GM12801 (cell line): ENCODE measurements around the gene HNRNPUL2.

Experiments used
- CTCF ChIP-seq: IDR thresholded peaks from one replicate; pipeline ENCODE4 v1.5.1; 2011; ENCODE audit warnings: control low read depth; ENCODE audit not compliant: insufficient read length; ENCODE audit errors: extremely low read depth

The HNRNPUL2 gene

GRCh38 chr11:62712276-62712812 is 14.9 kb downstream of the HNRNPUL2 start:
- no peak for TF ChIP-seq CTCF

- no peak for TF ChIP-seq CTCF
Measured at GRCh38 chr11:62710001-62710345, 17.3 kb downstream of the HNRNPUL2 start.

- TF ChIP-seq CTCF = no peak
Measured at GRCh38 chr11:62709247-62710000, 17.8 kb downstream of the HNRNPUL2 start.

- TF ChIP-seq CTCF = no peak
Measured at GRCh38 chr11:62708793-62709192, 18.5 kb downstream of the HNRNPUL2 start.

- no peak for TF ChIP-seq CTCF
Measured at GRCh38 chr11:62708392-62708791, 18.9 kb downstream of the HNRNPUL2 start.

- TF ChIP-seq CTCF = no peak
Measured at GRCh38 chr11:62707277-62707861, 19.9 kb downstream of the HNRNPUL2 start, which contains the start of the genes BSCL2 and GNG3. TSS of gene BSCL2 (minus strand) at chr11:62707424. CDS start at chr11:62707195, 229 bp downstream. TSS of gene GNG3 (plus strand) at chr11:62707676. CDS start at chr11:62708296, 620 bp downstream.

- TF ChIP-seq CTCF = no peak
Measured at GRCh38 chr11:62706850-62707247, 20.4 kb downstream of the HNRNPUL2 start.
